HepG2 (cell line): Measurements from ENCODE around the gene RABL6. TPM values are rescaled to one million over a fixed set of nuclear protein-coding genes. Genes with fewer than 3 reads are reported as not detected.

Source experiments
- BORCS8-MEF2B ChIP-seq: sonication (generic); formaldehyde crosslinking; IDR thresholded peaks from 2 replicates; pipeline ENCODE4 v1.8.0; 2022; ENCODE audit warnings: mild to moderate bottlenecking, missing genetic modification reagents
- DMTF1 ChIP-seq: sonication (generic); formaldehyde crosslinking; IDR thresholded peaks from 2 replicates; pipeline ENCODE4 v1.4.0; 2020; ENCODE audit warnings: mild to moderate bottlenecking, missing genetic modification reagents
- ELF4 ChIP-seq: sonication (generic); formaldehyde crosslinking; IDR thresholded peaks from 2 replicates; pipeline ENCODE4 v1.5.0; 2020; ENCODE audit warnings: missing genetic modification reagents, mild to moderate bottlenecking, moderate library complexity, borderline replicate concordance
- KDM3A ChIP-seq: IDR thresholded peaks from 2 replicates; pipeline ENCODE4 v1.6.1; 2018; ENCODE audit warnings: low read depth, missing compliant biosample characterization
- MIER2 ChIP-seq: IDR thresholded peaks from 2 replicates; pipeline ENCODE4 v1.6.1; 2016; ENCODE audit warnings: missing biosample characterization, missing genetic modification reagents
- MTF2 ChIP-seq: sonication (generic); formaldehyde crosslinking; IDR thresholded peaks from 2 replicates; pipeline ENCODE4 v1.5.0; 2020; ENCODE audit warnings: missing genetic modification reagents, borderline replicate concordance
- MYC ChIP-seq: sonication (generic); formaldehyde crosslinking; IDR thresholded peaks from 2 replicates; pipeline ENCODE4 v1.9.0; 2021; ENCODE audit warnings: missing genetic modification reagents, borderline replicate concordance
- NFE2L2 ChIP-seq: fragments of 150-350 bp; IDR thresholded peaks from 2 replicates; pipeline ENCODE4 v1.6.1; 2014; ENCODE audit warnings: low read length
- NFKBIZ ChIP-seq: IDR thresholded peaks from 2 replicates; pipeline ENCODE4 v1.6.1; 2018; ENCODE audit warnings: missing genetic modification reagents, missing compliant biosample characterization
- PLRG1 ChIP-seq: fragments of 450-650 bp; conservative IDR thresholded peaks from 2 replicates; pipeline ENCODE4 v1.6.1; 2016
- POGZ ChIP-seq: sonication (generic); formaldehyde crosslinking; IDR thresholded peaks from 2 replicates; pipeline ENCODE4 v1.4.0; 2020; ENCODE audit warnings: mild to moderate bottlenecking, missing genetic modification reagents
- SETDB1 ChIP-seq: sonication (generic); formaldehyde crosslinking; IDR thresholded peaks from 2 replicates; pipeline ENCODE4 v1.5.1; 2020; ENCODE audit warnings: missing genetic modification reagents, mild to moderate bottlenecking, borderline replicate concordance
- SNAPC2 ChIP-seq: sonication (generic); formaldehyde crosslinking; IDR thresholded peaks from 2 replicates; pipeline ENCODE4 v1.8.1; 2022; ENCODE audit warnings: mild to moderate bottlenecking, missing genetic modification reagents
- TCF12 ChIP-seq, 2 experiments: fragments of 450-650 bp in 1 of 2; sonication (generic) in 1 of 2; formaldehyde crosslinking in 1 of 2; IDR thresholded peaks; 2 replicates each; pipeline versions ENCODE4 v1.6.1 to v1.8.0; 2017 to 2022; ENCODE audit warnings: antibody characterized with exemption in 1 of 2, mild to moderate bottlenecking in 1 of 2, missing genetic modification reagents in 1 of 2, moderate library complexity in 1 of 2
- ZBTB14 ChIP-seq: sonication (generic); formaldehyde crosslinking; IDR thresholded peaks from 2 replicates; pipeline ENCODE4 v1.4.0; 2020; ENCODE audit warnings: missing genetic modification reagents
- ZBTB34 ChIP-seq: sonication (generic); formaldehyde crosslinking; IDR thresholded peaks from 2 replicates; pipeline ENCODE4 v1.8.0; 2022; ENCODE audit warnings: mild to moderate bottlenecking, missing genetic modification reagents
- ZBTB49 ChIP-seq: sonication (generic); formaldehyde crosslinking; IDR thresholded peaks from 2 replicates; pipeline ENCODE4 v1.4.0; 2020; ENCODE audit warnings: missing genetic modification reagents, borderline replicate concordance
- ZC3H4 ChIP-seq: sonication (generic); formaldehyde crosslinking; IDR thresholded peaks from 2 replicates; pipeline ENCODE4 v1.4.0; 2020; ENCODE audit warnings: missing genetic modification reagents, borderline replicate concordance
- ZMAT3 ChIP-seq: sonication (generic); formaldehyde crosslinking; conservative IDR thresholded peaks from 2 replicates; pipeline ENCODE4 v1.7.0; 2021; ENCODE audit warnings: missing genetic modification reagents
- ZNF205 ChIP-seq: IDR thresholded peaks from 2 replicates; pipeline ENCODE4 v1.6.1; 2018; ENCODE audit warnings: missing biosample characterization, missing genetic modification reagents
- ZNF24 ChIP-seq: fragments of 450-650 bp; IDR thresholded peaks from 2 replicates; pipeline ENCODE4 v1.6.1; 2017; ENCODE audit warnings: antibody characterized with exemption, mild to moderate bottlenecking
- ZNF749 ChIP-seq: sonication (generic); formaldehyde crosslinking; IDR thresholded peaks from 2 replicates; pipeline ENCODE4 v1.8.0; 2022; ENCODE audit warnings: mild to moderate bottlenecking, missing genetic modification reagents, moderate library complexity, borderline replicate concordance
- ZSCAN25 ChIP-seq: sonication (generic); formaldehyde crosslinking; IDR thresholded peaks from 2 replicates; pipeline ENCODE4 v1.8.0; 2022; ENCODE audit warnings: mild to moderate bottlenecking, missing genetic modification reagents
- polyA plus RNA-seq, 8 experiments: library from polyadenylated mRNA; depleted of rRNA in 3 of 8; stranded (reverse) in 7 of 8; unstranded in 1 of 8; fragments of >200 nt; fragmentation: Illumina TruSeq in 4 of 8; extraction: Trizol in 4 of 8; gene quantifications; 2 replicates each; pipeline versions ENCODE4 v1.2.1 to v1.2.3, GENCODE V29; 2011 to 2016; ENCODE audit warnings: low read depth in 4 of 8, missing spikeins in 1 of 8, mixed read lengths in 1 of 8; ENCODE audit not compliant: insufficient read depth in 1 of 8
- total RNA-seq, 5 experiments: library from RNA; depleted of rRNA; stranded (reverse); fragments of >200 nt; fragmentation: Illumina TruSeq; extraction: Trizol; gene quantifications; 2 replicates each; pipeline ENCODE4 v1.2.3, GENCODE V29; 2016; ENCODE audit warnings: low read depth in 1 of 5

Gene RABL6
- total and polyA plus RNA-seq, 2 of the 13 experiments (the other 11 are each of a cell fraction or from before 2014, with no cell fraction given) = 81.5 to 125 TPM

- TF ChIP-seq DMTF1 (CRISPR knock-in tag) (no peak), BORCS8-MEF2B (no peak), ZBTB49 (CRISPR knock-in tag) (no peak), ZC3H4 (CRISPR knock-in tag) (no peak), ZNF749 (CRISPR knock-in tag) (no peak), MIER2 (CRISPR knock-in tag) (peak; percentile 8; the same call in 1 of the 2 replicates), NFE2L2 (no peak), POGZ (0 out of 2 replicates have a peak, but pooled peaks have one; percentile 19), ZNF24 (no peak), TCF12 (IDR thresholded peaks at IDR 0.05) (no peak), TCF12 (CRISPR knock-in tag; IDR thresholded peaks at IDR 0.05) (peak; percentile 37; the same call in 1 of the 2 replicates), SETDB1 (CRISPR knock-in tag) (no peak), ELF4 (CRISPR knock-in tag) (0 out of 2 replicates have a peak, but pooled peaks have one; percentile 36), ZBTB34 (CRISPR knock-in tag) (no peak), ZNF205 (CRISPR knock-in tag) (no peak), NFKBIZ (no peak), ZMAT3 (CRISPR knock-in tag) (no peak), PLRG1 (no peak), ZSCAN25 (CRISPR knock-in tag) (no peak; the same call in 1 of the 2 replicates), SNAPC2 (CRISPR knock-in tag) (peak; percentile 66; the same call in 1 of the 2 replicates), MTF2 (no peak; the same call in 1 of the 2 replicates), KDM3A (no peak), ZBTB14 (no peak), MYC (0 out of 2 replicates have a peak, but pooled peaks have one; percentile 60)
Observed at GRCh38 chr9:136791516-136792276, 16.1 kb upstream of the RABL6 start (continued).
